Activated gamma-delta T cell (primary cell): Measurements from ENCODE around the gene PSAP.

Experiments
- DNase-seq: peaks from one replicate; lab custom pipeline; 2025; lab: John Stamatoyannopoulos, UW

Gene PSAP

DNA sequence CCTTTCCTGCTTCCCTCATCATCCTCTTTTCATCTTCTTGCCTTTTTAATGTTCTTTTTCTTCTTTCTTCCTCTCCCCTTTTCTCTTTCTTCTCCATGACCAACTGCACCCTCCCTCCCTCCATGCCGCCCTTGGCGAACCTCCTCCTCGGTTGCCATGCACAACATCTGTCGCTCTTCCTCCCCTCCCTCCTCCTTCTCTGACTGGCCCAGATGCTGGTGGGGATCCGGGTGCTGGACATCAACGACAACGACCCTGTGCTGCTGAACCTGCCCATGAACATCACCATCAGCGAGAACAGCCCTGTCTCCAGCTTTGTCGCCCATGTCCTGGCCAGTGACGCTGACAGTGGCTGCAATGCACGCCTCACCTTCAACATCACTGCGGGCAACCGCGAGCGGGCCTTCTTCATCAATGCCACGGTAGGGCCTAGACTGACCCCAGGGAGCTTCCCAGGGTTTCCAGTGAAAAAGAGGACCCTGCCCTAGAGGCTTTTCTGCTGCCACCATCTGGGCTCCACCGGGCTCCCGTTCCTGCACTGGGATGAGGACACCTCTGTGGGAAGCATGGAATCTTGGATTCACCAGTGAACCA is 66.3 kb downstream of the PSAP start:
- DNase-seq = no peak

- DNase-seq = no peak
These were observed 67.0 kb downstream of the PSAP start for GRCh38 chr10:71783917-71784678.

GRCh38 chr10:71782917-71783490 is 68.0 kb downstream of the PSAP start:
- DNase-seq = no peak

GRCh38 chr10:71782221-71782916 is 68.7 kb downstream of the PSAP start:
- DNase-seq = no peak

DNA sequence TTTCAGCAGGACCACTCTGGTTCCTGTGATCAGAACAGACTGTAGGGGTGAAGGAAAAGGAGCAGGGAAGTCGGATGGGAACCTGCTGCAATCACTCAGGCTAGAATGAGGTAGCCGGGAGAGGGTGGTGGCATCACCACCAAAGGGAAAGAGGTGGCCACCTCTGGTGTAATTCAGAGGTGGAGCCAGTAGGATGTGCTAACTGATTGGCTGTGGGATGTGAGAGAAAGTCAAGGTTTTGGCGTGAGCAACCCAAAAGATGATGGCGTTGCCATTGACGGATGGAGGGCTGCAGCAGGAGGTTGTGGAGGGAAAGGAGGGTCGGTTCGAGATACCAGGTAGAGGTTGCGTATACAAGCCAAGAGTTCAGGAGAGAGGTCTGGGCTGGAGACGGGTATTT is 70.3 kb downstream of the PSAP start:
- DNase-seq = no peak

DNA sequence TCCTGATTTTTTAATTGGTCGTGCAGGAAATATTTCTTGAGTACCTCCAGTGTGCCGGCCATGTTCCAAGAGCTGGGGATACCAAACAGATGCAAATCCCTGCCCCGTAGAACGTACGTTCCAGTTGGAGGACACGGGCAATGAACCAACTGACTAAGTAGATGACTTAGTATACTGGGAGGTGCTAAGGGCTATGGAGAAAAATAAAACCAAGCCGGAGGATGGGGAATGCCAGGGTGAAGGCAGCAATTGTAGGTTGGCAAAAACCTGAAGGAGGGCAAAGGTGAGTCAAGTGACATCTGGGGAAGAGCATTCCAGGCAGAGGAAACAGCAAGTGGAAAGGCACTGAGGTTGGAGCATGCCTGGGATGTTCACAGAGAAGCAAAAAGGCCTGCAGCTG is 70.9 kb downstream of the PSAP start:
- DNase-seq = no peak

DNA sequence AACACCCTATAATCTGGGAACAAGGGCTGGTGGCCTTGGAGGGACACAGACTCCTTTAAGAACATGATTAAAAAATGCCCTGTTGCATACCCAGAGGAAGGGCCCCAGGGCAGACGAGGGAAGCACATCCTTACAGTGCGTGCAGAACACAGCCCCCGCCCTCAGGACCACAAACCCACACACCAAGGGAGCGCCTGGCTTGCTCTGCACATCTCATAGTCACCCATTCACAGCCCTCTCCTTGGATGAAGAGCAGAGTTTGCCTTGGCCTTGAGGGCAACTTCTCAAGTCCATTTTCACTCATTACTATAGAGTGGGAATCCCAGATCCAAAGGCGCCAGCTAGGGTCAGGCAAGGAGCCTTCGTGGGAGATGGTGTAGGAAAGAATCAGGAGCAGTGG is 71.4 kb downstream of the PSAP start:
- DNase-seq = no peak

DNA sequence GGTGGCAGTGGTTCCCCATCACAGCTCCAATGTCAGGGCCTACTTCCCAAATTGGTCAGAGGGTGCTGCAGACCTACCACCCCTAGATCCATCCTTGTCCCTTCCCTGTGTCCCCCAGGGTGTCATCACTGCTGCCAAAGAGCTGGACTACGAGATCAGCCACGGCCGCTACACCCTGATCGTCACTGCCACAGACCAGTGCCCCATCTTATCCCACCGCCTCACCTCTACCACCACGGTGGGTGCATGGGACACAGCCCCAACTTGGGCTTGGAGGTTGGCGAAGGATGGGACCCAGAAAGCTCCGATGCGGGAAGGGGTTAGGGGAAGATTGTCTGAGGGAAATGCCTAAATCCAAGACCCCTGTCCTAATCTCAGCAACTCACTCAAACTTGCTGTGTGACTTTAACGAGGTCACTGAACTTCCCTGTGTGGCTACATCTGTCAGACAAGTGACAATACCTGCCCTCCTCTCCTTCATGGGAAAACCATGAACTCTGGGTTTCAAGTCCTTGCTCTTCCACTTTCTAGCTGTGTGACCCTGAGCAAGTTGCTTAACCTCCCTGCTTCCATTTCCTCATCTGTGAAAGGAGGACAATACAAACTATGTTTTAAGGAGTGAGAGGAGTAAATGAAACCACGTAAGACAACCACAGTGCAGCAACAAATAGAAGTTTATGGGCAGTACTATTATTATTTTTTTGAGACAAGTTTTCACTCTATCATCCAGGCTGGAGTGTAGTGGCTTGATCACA is 72.8 kb downstream of the PSAP start:
- DNase-seq = no peak

DNA sequence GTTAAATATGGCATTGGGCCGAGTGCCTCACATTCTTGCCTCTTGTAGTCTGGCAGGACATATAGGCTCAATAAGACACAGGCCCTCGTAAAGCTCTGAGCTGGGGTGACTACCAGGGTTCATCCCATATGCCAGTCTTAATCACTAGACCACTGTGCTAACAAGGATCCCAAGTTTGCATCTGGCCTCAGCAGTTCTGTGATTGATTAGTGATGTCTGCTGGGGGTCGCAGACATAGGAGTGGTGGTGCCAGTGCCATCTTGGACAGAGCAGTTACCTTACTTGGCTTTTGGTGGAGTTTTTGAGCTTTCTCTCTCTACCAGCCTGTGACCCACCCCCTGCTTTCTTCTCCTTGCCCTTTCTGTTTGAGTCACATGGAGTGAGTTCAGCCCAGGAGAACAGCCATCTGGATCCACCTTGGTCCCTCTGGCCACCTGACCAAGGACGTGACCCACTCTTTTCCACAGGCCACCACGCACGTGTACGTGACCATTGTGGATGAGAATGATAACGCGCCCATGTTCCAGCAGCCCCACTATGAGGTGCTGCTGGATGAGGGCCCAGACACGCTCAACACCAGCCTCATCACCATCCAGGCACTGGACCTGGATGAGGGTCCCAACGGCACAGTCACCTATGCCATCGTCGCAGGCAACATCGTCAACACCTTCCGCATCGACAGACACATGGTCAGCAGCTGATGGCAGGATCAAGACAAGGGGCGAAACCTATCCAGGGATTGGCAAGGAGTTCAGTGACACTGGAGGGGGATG is 73.7 kb downstream of the PSAP start:
- DNase-seq = no peak

- no peak for DNase-seq
These were observed 74.5 kb downstream of the PSAP start for GRCh38 chr10:71776481-71776925.

DNA sequence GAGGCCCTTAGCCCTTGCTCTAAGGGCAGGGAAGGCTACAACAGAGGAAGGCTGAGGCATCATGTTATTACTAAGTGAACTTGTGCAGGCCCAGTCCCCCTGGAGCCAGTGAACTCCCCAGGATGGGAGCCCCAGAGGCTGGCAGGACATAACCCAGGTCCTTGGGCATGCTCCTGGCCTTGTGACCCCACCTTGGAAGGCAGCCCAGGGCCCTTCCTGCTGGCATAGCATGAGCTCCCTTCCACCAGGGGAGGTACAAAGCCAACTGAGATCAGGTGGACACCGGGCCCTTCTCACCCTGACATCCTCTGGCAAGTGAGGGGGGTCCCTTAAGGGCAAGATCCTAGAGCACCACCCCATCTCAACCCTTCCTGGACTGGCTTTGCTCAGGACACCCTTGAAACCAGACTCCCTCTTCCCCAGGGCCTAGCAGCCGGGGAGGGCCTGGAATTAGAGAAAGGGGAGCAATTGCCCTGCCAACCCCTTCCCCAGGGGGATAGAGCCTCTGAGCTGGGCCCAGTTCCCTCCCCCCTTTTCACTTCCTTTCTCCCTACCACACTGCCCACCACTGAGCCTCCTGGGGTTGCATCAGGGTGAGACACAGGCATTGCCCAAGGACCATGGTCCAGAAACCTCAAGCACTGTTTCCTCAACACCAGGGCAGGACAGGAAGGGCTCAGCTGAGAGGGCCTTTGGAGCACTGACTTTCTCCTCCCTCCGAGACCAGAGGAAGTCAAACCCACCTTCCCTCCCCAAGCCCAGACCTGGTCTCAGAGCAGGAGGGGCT is 75.9 kb downstream of the PSAP start:
- no peak for DNase-seq

GRCh38 chr10:71773221-71773971 is 77.7 kb downstream of the PSAP start, which contains the start of gene VSIR:
VSIR (minus strand) TSS chr10:71773520; CDS start chr10:71773439, 81 bp downstream.
- peak; percentile 88 for DNase-seq

DNA sequence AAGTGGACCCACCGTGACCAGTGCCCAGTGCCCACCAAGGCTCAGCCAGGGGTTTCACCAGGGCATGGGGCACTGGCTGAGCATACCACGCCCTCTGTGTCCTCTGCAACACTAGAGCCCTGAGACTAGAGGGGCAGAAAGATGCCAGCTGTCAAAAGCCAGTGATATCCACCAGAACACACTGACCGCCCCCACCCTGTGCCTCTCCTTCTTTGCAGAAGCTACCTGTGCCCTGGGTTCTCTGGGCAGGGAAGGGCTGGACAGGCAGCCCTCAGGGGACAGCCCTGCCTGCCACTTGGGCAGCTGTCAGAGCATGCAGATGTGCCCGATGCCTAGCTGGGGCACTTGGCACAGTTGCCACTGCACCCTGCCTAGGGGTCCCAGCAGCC is 78.2 kb downstream of the PSAP start:
- DNase-seq = no peak

DNA sequence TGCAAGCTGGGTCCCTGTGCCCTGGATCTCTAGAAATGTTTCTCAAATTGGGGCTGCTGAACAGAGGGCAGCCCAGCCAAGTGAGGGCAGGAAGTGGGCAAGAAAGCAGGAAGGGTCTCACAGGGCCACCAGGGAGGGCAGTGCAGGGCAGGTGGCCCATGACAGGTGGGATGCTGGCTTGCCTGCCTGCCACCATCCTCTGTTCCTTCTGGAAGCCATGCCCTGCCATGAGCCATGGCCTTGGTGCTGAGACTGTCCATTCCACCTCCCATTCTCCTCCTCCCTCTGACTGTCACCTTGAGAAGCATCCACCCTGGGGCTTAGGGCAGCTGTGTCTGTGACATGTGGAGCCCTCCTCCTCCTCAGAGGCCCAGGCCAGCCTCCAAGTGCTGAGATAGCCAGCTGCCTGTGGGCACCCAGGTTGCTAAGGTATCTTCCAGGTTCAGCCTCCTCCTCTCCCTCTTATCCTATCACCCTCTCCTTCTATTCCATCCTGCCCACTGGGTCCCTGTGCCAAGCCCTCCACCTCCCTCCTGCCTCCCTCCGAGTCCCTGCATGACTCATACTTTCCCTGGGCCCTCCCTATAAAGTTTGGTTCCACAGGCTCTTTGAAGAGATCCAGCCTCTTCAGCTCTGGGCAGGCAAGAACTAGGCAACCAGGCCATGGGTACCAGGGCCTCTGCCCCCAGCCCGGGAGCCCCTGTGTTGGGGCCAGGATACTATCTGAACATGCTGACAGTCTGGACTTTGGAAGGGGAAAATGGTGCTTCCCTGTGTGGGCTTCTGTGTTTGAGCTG is 79.0 kb downstream of the PSAP start:
- DNase-seq = no peak

- no peak for DNase-seq
These were observed 79.8 kb downstream of the PSAP start for GRCh38 chr10:71771204-71771603.

GRCh38 chr10:71770789-71771188 is 80.3 kb downstream of the PSAP start:
- no peak for DNase-seq

GRCh38 chr10:71770255-71770654 is 80.8 kb downstream of the PSAP start:
- no peak for DNase-seq

DNA sequence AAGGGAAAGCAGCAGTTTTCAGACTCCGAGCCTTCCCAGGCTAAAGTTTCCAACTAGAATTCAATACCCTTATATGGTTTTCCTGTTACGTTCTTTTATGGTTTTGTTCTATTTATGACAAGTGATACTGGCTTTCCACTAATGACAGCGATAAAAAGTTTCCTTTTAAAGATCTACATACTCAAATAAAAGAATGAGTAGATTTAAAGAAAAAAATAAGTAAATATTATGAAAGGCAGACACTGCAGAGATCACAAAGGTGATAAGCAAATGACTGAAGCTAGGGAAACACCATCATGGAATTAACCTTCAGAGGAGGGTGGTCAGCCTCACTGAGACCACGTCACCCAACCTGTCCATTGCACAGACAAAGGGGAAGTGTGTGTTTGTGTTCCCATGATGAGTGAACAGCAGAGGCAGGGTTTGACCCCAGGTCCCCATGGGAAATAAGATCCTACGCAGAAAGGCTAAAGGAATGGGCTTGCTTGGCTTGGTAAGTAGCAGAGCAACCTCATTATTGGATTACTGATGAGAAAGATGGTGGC is 81.7 kb downstream of the PSAP start:
- no peak for DNase-seq
